CD4-positive, alpha-beta T cell (primary cell): ENCODE data around the gene C1orf167. TPM values are rescaled to one million over a fixed set of nuclear protein-coding genes. Genes with fewer than 3 reads are reported as not detected.

Experiments used
- ATAC-seq: fragments of 200-7000 bp; cut with Tn5 transposase; one replicate; pipeline ENCODE4 v1.10.0; 2022; ENCODE audit warnings: mild to moderate bottlenecking; ENCODE audit not compliant: poor library complexity
- CTCF ChIA-PET: fragments of 350-600 bp; sonication (Branson Sonifier 250); formaldehyde crosslinking; loops from one replicate; lab custom pipeline; 2021; ENCODE audit warnings: antibody characterized with exemption, inconsistent platforms; lab: Charles Lee
- POLR2A ChIA-PET: fragments of 350-600 bp; sonication (Branson Sonifier 250); formaldehyde crosslinking; loops from one replicate; lab custom pipeline; 2021; ENCODE audit warnings: antibody characterized with exemption, inconsistent platforms; lab: Charles Lee
- DNase-seq, 14 experiments: peaks; one replicate each; pipeline ENCODE4 v3.0.0-alpha.2; 2013 to 2020; ENCODE audit warnings: mixed read lengths in 2 of 14
- H3K27ac ChIP-seq, 2 donors: one replicate each; pipeline versions ENCODE4 v1.5.1 to v1.7.0; 2013; ENCODE audit warnings: low read length in 2 of 2, low read depth in 1 of 2, mild to moderate bottlenecking in 1 of 2
- H3K27me3 ChIP-seq, 2 experiments: 1 replicate in 1 of 2; 2 replicates in 1 of 2; pipeline versions ENCODE4 v1.6.1 to v1.7.0; 2013; ENCODE audit warnings: low read length in 2 of 2, control low read depth in 1 of 2, mild to moderate bottlenecking in 1 of 2, moderate library complexity in 1 of 2; ENCODE audit not compliant: insufficient read depth in 2 of 2, control insufficient read depth in 1 of 2
- H3K36me3 ChIP-seq: one replicate; pipeline ENCODE4 v1.6.1; 2013; ENCODE audit warnings: low read length, control low read depth; ENCODE audit not compliant: insufficient read depth
- H3K4me1 ChIP-seq: one replicate; pipeline ENCODE4 v1.6.1; 2013; ENCODE audit warnings: low read length, control low read depth; ENCODE audit not compliant: insufficient read depth
- H3K4me3 ChIP-seq: one replicate; pipeline ENCODE4 v1.5.1; 2013; ENCODE audit warnings: mild to moderate bottlenecking, low read length, moderate library complexity
- H3K9me3 ChIP-seq, 2 experiments: 1 replicate in 1 of 2; 2 replicates in 1 of 2; pipeline versions ENCODE4 v1.6.1 to v1.7.0; 2013; ENCODE audit warnings: low read length in 2 of 2, mild to moderate bottlenecking in 2 of 2, control low read depth in 1 of 2, moderate library complexity in 1 of 2; ENCODE audit not compliant: control insufficient read depth in 1 of 2, insufficient read depth in 1 of 2
- H3K27ac Mint-ChIP-seq: one replicate; pipeline ENCODE4 v1.8.0; 2020; ENCODE audit warnings: mixed read lengths
- H3K27me3 Mint-ChIP-seq: one replicate; pipeline ENCODE4 v1.8.0; 2021; ENCODE audit warnings: mixed read lengths
- H3K36me3 Mint-ChIP-seq: one replicate; pipeline ENCODE4 v1.8.0; 2021; ENCODE audit warnings: low read depth, mixed read lengths
- H3K4me1 Mint-ChIP-seq: one replicate; pipeline ENCODE4 v1.8.0; 2021; ENCODE audit warnings: low read depth, mixed read lengths
- H3K4me3 Mint-ChIP-seq: one replicate; pipeline ENCODE4 v1.8.0; 2020; ENCODE audit warnings: mild to moderate bottlenecking, mixed read lengths
- H3K9me3 Mint-ChIP-seq: one replicate; pipeline ENCODE4 v1.8.0; 2020; ENCODE audit warnings: mixed read lengths
- intact Hi-C, 2 experiments: fragments of 100-400 bp; cut with DNase I in 1 of 2; cut with micrococcal nuclease in 1 of 2; formaldehyde crosslinking; loops; one replicate each; pipeline versions ENCODE4 v1.15.1 to v1.9.0; 2023 to 2025; cut with DNase I, micrococcal nuclease
- total RNA-seq, 174 experiments: library from RNA in 2 of 174; stranded (reverse) in 2 of 174; gene quantifications; one replicate each; pipeline ENCODE4 v1.2.3 and lab custom pipeline; 2021 to 2026
- TF ChIP-seq, protein P1 (sequence below): fragments of 200-600 bp; IDR thresholded peaks from one replicate; pipeline ENCODE4 v1.8.0; 2022; ENCODE audit warnings: antibody characterized with exemption, mild to moderate bottlenecking

The C1orf167 gene
- total RNA-seq, 2 experiments from 2014 or later: not detected

DNA sequence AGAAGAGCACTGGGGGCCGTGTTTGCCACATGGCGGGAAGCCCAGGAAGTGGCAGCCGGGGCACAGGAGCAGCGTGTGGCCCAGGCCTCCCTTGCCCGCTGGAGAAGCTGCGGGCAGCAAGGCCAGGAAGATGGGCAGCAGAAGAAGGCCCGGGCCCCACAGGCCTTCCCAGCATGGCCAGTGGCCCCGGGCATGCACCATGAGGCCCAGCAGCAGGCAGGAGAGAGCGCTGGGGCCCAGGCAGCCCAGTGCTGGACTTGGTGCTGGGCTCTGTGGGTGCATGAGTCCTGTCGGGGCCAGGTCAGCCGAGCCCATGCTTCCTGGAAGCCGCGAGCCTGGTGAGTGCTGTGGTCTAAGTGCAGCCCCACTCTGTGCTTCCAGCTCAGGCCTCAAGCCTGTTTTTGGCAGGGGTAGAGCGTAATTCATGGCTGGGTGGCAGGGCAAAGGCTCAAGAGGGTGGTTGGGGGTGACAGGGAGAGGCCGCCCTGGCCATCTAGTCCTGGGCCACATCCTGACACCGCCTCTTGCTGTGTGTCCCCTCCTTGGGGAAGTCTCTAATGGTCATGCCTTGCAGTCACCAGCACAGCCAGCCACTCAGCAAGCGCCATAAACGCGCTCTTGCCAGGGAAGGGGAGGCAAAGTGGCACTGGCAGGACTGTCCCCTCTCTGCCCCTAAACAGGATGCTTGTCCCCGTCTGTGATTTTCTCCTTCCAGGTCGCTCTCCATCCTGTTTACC is 22.4 kb downstream of the C1orf167 start:
- no peaks in the 10 kb centered on the region for H3K27me3 Mint-ChIP-seq
- ChIA-PET POLR2A (interaction anchor here (1.6 kb wide), 1 partner anchor 123 kb away, joined by 3 read pairs; no protein-coding TSS in a partner anchor), CTCF (no interaction called here)
- Histone ChIP-seq H3K36me3 (no peaks in the 10 kb centered on the region), H3K4me1 (peaks cover 13% of the 10 kb centered on the region), H3K4me3 (peak overlapping the region; percentile 36), H3K27me3 (no peaks in the 10 kb centered on the region), H3K9me3 (no peaks in the 10 kb centered on the region), H3K27ac (no peak overlapping the region)
- H3K4me3 Mint-ChIP-seq: no peak overlapping the region
- no peaks in the 10 kb centered on the region for H3K9me3 Mint-ChIP-seq
- intact Hi-C loops: no loop called here
- no peaks in the 10 kb centered on the region for H3K36me3 Mint-ChIP-seq
- no peaks in the 10 kb centered on the region for H3K4me1 Mint-ChIP-seq
- no peak overlapping the region for H3K27ac Mint-ChIP-seq
- no peak for ATAC-seq
- peak in 1 of 14 experiments; percentile 18 for DNase-seq
- TF ChIP-seq, protein P1, sequence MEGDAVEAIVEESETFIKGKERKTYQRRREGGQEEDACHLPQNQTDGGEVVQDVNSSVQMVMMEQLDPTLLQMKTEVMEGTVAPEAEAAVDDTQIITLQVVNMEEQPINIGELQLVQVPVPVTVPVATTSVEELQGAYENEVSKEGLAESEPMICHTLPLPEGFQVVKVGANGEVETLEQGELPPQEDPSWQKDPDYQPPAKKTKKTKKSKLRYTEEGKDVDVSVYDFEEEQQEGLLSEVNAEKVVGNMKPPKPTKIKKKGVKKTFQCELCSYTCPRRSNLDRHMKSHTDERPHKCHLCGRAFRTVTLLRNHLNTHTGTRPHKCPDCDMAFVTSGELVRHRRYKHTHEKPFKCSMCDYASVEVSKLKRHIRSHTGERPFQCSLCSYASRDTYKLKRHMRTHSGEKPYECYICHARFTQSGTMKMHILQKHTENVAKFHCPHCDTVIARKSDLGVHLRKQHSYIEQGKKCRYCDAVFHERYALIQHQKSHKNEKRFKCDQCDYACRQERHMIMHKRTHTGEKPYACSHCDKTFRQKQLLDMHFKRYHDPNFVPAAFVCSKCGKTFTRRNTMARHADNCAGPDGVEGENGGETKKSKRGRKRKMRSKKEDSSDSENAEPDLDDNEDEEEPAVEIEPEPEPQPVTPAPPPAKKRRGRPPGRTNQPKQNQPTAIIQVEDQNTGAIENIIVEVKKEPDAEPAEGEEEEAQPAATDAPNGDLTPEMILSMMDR: no peak

DNA sequence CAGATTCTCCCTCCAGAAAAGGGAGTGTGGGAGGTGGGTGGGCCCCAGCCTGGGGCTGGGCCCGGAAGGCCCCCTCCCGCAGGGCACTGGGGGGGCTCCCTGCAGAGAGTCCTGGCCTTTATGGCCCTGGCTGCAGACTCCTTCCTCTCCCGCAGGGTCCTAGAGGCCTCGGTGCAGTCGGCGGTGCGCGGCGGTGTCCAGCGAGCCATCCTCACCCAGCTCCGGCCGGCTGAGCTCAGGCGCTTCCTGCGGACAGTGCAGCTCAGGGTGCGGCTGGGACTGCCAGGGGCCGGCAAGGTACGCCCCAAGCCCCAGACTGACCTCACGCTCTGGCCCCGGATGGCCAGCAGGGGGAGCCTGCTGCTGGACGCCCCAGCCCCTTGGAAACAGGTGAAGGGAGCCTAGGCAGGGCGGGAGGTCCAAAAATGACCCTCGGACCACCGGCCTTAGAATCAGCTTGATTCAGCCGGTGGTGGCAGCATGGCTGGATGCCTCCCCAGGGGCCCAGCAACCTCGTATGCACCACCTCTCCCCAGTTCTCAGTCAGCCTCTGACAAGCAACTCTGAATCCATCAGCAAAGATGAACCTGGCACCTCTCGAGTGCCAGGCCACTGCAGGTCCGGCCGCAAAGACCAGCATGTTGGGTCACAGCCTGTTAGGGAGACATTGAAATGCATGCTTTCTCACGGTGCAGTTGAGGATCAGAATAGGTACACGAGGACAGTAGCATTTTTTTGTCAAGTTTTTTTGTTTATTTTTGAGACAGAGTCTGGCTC is 23.2 kb downstream of the C1orf167 start:
- Histone ChIP-seq H3K27ac (no peak overlapping the region), H3K4me3 (peak overlapping the region; percentile 36), H3K36me3 (peaks cover 5% of the 10 kb centered on the region), H3K9me3 (no peaks in the 10 kb centered on the region), H3K4me1 (peaks cover 13% of the 10 kb centered on the region), H3K27me3 (no peaks in the 10 kb centered on the region)
- Mint-ChIP-seq H3K27ac (no peak overlapping the region), H3K4me1 (no peaks in the 10 kb centered on the region), H3K9me3 (no peaks in the 10 kb centered on the region), H3K4me3 (no peak overlapping the region), H3K36me3 (no peaks in the 10 kb centered on the region), H3K27me3 (no peaks in the 10 kb centered on the region)
- peak in 9 of 14 experiments; percentile 23 to 66 (median 36) for DNase-seq
- TF ChIP-seq, protein P1: peak; percentile 81
- CTCF ChIA-PET: no interaction called here
- ATAC-seq: peak; percentile 29
- POLR2A ChIA-PET: interaction anchor here (1.6 kb wide), 1 partner anchor 123 kb away, joined by 3 read pairs; no protein-coding TSS in a partner anchor
- intact Hi-C loops: no loop called here

DNA sequence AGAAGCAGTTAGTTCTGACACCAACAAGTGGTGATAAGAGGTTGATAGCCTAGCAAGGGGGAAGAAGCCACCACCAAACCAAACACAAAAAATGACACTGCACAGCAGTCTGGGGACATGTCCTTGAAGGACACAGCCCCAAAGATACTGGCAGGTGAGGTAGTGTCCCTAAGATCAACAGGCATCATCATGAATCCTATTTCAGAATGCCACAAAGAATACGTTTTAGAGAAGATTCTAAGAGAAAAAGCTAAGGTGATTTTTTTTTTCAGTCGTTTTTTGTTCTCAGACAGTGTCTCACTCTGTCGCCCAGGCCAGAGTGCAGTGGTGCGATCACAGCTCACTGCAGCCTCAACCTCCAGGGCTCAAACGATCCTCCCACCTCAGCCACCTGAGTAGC is 24.2 kb downstream of the C1orf167 start:
- Histone ChIP-seq H3K27me3 (no peaks in the 10 kb centered on the region), H3K9me3 (no peaks in the 10 kb centered on the region), H3K4me1 (peaks cover 13% of the 10 kb centered on the region), H3K36me3 (peaks cover 11% of the 10 kb centered on the region), H3K27ac (no peak overlapping the region), H3K4me3 (no peak overlapping the region)
- ATAC-seq (no peak), DNase-seq (no peak)
- POLR2A ChIA-PET: interaction anchor here (1.6 kb wide), 1 partner anchor 122 kb away, joined by 3 read pairs; no protein-coding TSS in a partner anchor
- Mint-ChIP-seq H3K27ac (no peak overlapping the region), H3K4me3 (no peak overlapping the region), H3K4me1 (no peaks in the 10 kb centered on the region), H3K36me3 (peaks cover 8% of the 10 kb centered on the region), H3K9me3 (no peaks in the 10 kb centered on the region), H3K27me3 (no peaks in the 10 kb centered on the region)
- CTCF ChIA-PET: no interaction called here
- TF ChIP-seq, protein P1: no peak
- intact Hi-C loops: no loop called here
